Amniotic epithelial cell (primary cell): ENCODE data around the gene H19.

Experiments used
- DNase-seq: peaks from one replicate; pipeline ENCODE4 v3.0.0-alpha.2; 2010; ENCODE audit warnings: low read depth

The H19 gene

DNA sequence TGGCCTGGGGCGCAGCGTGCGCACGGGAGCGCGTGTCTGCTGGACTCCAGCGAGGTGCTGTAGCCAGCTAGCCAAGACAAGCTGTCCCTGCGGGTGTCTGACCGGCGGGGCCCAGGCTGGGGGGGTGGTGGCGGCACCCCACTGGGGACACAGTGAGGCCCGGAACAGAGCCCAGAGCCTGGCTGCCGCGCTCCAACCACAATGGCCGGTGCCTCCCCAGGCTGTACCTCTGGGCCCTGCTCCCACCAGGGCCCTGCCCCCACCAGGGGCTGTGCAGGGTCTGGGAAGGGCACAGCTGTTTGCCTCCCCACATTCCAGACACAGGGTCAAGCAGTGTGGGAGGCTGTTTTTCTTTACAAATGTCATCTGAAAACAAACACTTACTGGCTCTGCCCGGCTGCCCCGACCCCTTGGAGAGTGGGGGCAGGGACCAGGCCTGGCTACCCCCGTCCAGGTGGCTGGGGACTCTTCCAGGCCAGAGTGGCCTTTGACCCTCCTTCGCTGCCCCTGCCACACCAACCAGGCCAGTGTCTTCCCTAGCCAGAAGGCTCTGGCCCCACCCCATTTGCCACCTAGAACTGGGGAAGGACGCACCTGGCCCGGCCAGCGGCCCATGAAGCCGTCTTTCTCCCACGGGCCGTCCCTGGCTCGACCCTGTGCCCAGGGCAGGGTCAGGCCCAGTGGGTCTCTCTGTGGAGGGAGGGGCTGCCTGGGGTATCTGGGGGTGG lies 14.6 kb downstream of the H19 start:
- DNase-seq: no peak

DNA sequence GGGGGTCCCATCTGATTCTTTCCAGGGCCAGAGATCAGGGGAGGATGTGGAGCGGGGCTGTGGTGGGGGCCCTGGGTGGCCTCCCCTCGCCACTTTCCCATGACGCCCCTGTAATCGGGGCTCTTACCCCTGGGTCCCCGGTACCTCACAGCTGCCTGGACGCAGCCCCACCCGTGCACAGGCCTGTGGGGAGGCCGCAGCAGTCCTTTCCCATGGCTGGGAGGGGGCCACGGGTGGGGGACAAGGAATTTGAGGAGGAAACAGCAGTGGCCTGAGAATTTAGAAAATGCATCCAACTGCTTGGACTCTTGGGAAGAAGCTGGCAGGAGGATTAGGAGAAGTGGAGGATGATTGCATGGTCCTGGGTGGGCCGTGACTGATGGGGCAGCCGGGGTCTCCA lies 18.0 kb downstream of the H19 start:
- DNase-seq: no peak

DNA sequence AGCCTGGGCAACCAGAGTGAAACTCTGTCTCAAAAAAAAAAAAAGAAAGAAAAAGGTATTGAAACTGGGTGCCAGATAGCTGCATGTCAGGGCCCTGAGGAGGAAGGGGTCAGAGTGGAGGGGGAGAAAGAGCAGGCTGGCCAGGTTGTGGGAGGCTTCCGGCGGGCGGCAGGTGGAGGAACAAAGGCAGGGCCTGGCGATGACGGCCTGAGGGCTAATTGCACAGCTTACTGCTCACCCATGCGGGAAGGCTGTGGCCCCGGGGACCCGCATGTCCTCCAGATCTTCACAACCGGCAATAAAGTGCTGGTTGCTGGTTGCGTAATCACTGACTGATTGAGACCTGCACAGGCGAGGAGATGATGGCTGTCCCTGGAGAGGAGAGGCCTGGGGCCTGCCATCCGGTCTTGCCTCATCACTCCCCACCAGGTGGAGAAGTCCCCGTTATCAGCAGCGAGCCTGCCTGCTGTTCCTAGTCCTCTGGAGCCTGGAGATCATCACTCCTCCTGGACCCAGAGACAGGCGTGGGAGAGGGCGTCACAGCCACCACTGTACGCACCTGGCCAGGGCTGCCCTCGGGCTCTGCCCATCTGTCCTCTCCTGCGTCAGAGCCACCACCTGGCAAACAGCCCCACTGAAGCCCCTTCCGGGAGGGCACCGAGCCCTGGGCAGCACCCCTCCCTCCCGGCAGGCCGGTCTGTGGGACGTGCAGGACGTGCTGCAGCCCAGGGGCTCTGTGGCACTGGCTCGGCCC lies 18.7 kb downstream of the H19 start:
- DNase-seq: no peak

DNA sequence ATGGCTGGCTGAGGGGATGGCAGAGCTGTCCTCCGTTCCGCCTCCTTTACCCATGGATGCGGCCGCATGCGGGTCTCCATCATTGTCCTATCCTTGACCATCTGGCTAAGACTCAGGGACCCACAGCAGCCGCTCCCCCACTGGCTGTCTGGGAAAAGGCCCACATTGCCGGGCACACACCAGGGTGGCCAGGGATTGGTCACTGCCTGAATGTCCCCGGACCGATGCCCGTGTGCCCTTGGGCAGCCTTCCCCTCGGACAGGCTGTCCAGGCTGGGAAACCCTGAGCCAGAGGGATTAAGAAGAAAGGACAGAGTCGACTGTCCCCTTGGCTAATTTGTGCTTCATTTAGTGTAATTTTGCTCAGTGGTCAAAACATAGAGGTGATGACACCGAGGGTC lies 22.5 kb downstream of the H19 start:
- no peak for DNase-seq

DNA sequence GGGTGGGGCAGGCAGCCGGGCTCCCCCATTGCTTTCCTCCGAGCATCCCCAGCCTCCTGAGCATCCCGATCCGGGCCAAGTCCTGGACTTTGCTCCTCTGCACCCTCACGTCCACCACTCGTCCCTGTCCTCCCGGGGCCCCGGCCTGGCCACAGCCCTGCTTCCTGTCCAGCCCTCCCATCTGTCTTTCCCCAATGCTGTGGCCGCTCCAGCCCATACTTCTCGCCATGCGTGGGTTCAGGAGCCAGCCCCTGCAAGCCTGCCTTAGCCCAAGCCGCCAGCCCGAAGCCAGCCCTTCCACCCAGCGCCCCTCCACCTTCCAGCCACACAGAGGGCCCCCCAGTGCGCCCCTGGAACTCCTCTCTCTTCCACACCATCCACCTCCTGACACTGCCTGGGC lies 26.7 kb downstream of the H19 start:
- DNase-seq: no peak

DNA sequence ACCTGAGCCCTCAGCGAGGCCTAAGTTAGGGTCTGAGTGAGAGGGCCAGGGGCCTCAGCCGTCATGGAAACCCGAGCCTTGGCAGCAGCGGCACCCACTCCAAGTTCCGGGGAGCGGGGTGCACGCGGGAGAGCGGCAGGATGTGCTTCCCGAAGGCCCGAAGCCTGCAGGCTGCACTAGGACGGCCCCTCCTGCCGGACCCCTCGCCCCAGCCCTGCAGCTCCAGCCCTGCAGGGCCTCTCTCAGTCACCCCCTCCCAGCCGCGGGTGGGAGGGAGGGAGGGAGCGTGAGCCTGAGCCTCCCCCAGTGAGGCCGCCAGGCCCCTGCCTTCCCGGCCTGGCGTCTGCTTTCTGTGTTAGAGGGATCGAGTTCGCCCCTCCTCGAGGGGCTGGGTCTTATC lies 27.9 kb downstream of the H19 start:
- no peak for DNase-seq

DNA sequence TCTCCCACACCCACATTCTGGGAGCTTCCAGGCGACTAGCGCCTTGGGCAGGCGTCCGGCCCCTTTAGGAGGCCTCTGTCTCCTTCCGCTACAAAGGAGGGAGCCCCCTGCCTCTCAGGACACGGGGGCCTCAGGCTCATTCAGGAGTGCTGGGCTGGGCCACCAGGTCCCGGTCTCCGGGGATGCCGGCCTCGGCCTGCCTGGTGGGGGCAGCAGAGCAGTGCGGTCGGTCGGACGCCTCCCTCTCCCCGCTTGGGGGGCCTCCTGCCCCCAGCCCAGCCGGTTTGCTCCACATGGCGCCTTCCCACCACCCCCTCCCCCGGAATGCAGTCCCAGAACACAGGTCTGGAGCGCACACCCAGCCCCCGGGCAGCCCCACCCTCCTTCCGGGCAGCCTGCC lies 28.6 kb downstream of the H19 start:
- DNase-seq: no peak

DNA sequence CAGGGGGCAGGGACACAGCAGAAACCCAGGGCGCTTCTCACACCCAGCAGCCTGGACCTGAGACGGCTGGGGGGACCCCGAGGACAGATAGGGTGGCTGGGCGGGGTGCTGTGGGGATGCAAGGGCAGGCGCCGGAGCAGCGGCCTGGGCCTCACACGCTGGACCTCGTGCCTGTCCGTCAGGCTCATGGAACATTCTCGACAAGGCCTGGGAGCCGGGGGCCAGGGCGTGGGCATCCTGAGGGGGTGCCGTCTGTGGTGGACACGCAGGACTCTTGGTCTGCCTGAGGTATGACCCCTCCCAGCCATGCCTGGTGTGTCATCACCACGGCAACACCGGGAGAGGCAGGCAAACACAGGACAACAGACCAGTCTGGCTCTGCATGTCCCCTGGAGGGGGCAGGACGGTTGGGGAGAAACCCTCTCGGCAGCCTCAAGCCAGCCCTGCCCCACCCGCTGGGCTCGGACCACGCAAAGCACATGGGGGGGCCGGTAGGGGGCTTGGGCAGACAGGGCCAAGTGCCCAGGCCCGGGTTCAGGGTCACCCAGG lies 29.1 kb downstream of the H19 start:
- no peak for DNase-seq

DNA sequence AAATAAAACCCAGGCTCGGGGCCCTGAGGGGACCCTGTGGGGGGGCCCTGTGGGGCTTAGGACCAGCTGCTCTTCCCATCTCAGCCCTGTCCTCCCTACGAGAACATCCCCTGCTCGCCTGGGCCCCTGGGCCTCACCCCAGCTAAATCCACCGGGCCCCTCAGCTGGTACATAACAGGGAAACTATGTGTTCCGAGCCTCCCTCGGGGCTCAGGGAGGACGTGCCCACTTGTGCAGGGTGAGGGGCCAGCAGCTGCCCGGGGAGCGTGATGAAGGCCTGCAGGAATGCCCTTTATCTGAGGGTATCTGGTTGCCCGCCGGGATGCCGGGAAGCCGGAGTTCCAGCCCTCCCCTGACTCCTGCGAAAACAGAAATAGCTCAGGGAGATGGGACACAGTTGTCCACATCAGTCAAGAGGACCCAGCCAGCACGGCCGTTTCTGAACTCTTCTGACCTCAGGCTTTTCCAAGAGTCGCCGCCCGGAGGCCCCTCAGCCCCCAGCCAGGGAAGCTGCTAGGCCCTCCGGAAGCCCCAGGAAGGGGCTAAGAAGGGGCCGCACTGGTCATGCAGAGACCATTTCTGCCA lies 29.9 kb downstream of the H19 start:
- DNase-seq: no peak

DNA sequence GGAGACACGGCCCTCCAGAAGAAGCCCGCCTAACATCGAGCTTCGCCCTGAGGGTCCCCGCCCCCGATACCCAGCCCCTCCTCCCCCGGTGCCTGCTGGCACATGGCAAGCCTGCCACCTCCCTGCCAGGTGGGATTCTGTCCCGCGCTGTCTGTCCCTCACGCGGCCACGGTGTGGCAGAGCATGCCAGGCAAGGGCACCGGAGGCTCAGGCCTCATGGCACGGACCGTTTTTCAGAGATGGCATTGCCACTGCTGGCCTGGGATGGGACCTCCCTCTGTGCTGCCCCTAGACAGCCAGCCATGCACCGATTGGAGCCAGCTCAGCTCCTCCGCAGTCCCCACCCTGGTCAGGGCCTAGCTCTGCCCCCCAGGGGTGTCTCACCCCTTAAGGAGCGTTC lies 31.1 kb downstream of the H19 start:
- no peak for DNase-seq

DNA sequence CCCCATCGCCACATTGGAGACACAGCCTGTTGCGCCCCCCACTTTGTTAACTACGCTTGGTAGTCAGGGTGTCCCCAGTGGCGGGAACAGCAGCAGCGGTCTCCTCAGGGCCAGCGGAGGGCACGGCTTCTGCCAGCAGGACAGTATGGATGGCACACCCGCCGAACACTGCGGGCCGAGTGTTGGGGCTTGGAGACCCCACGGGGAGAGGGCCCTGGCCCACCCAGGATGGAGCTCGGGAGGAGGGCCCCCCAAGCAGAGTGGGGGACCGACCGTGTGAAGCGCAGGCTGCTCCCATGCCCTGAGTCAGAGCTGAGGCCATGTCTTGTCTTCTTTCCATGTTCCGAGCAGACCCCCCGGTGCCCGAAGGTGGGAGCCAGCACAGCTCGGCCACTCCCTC lies 32.7 kb downstream of the H19 start:
- no peak for DNase-seq

DNA sequence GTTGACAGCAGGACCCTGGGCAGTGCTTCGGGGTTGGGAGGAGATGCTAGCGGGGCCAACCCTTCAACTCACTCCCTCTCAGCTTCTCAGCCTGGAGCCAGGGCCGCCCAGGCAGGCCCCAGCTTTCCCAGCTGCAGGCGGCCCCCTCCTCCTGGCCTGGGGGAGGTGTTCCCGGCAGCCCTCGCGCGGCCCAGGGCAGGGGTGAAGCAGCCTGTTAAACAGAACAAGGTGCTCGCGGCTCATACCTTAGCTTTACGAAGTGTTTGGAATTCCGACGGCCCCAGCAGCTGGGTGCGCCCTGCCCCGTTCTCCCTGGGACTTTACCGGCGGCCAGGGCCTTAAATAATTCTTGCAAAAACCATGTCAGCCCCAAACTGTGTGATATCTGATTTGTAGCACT lies 33.3 kb downstream of the H19 start:
- no peak for DNase-seq

DNA sequence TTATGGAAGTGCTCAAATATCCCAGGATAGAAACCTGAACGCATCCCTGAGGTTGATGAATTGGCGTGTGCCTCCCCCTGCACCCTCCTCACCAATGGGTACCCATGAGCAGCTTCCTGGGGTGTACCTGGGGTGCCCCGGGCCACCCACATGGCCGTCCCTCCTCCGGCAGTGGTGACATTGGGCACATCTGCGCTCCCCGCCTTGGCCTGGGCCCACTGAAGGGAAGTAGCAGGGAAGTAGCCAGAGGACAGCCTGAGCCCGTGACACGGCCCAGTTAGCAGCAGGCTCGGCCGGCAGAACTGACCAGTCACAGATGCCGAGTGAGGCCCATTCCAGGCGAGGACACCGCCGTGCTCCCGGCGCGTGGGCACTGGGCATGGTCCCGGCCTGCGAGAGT lies 33.8 kb downstream of the H19 start:
- DNase-seq: no peak

DNA sequence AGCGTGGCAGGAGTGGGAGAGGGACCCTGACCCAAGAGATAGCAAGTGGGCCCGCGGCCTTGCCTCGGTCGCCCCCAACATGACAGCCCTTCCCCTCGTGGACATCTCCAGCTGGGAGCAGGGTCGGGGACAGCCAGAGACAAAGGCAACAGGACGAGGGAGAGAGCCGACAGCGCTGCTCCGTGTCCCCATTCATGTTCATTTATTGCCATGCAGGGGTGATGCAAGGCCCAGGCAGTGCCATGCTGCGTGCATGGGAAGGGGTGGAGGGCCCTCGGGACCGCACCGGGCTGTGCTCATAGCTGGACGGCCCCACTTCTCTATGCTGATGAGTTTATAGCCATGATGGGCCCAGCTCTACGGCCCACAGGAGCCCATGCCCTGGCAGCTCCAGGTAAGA lies 37.9 kb downstream of the H19 start:
- no peak for DNase-seq

DNA sequence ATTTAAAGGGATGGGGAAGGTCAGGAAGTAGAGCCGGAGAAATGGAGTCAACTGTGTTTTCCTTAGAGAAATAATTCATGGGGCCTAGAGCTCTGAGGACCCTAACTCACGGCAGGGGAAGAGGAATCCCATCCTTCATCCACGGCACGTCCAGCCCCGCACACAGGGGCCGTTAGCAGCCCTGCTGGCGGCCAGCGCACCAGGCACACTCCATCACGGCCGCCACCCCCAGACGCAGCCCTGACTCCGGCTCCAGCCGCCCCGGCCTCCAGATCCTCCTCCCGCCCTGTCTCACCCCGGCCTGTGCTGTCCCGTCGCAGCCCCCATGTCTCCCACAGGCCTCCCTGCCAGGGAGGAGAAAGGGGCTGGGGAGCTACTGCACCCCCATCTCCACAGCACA lies 39.3 kb downstream of the H19 start:
- no peak for DNase-seq

DNA sequence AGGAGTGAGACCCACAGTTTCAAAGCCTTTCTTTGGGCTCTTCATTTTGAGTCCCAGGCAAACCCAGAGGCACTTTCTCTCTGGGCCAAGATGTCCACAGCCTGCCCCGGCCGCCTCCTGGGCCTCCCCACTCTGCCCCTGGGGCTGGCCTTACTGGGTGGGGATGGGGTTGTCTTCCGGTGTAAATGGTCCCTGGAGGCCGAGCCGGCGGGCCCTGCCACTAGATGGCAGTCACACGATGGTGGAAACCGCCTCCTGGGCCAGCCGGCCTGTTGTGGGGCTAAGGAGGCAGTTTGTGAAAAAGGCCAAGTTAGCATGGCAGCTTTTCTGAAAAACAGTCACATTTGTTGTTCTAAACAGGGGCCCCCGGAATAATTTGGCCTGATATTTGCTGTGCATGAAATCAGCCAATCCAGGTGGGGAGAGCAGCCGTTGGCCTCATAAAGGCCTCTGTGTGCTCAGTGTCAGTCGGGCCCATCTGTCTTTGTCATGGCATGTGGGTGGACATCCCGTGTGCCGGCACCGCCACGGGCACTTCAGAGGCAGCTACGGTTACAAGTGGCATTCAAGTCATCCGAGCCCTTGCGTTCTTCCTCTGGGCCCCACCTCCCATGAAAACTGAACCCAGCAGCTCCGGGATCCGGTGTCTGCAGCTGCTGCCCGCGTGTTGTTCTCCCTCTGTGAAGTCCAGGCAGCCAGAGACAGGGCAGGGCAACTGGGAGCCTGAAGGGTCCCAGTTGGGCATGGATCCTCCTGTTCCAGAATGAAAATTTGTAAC lies 44.0 kb downstream of the H19 start:
- no peak for DNase-seq

DNA sequence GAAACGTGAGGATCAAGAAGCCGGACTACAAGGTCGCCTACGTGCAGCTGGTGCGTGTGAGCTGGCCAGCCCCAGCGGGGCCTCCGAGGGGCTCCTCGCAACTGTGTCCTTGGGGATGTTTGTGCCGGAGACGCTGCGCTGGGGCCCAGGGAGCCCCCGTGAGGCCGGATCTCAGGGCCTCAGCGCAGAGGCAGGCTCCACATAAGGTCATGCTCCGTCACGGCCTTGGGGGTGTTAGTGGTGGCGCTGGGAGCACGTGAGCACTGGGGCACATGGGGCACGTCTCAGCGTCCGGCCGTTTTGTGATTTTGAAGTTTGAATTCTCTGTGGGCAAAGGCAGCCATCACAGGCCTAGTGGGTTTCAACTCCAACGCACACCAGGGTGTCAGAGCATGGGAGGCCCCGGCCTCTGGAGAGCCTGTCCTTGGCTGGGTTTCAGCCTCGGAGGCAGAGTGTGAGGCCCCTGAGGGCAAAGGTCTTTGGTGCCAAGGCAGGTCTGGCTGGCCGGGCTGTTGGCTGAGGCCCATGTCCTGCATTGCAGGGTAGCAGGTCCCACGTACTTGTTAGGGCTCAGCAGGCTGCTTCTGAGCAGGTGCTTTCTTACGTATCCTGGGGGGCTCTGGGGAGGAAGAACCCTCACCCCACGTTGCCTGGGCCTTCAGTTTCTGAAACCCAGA lies 44.7 kb downstream of the H19 start:
- DNase-seq: no peak

DNA sequence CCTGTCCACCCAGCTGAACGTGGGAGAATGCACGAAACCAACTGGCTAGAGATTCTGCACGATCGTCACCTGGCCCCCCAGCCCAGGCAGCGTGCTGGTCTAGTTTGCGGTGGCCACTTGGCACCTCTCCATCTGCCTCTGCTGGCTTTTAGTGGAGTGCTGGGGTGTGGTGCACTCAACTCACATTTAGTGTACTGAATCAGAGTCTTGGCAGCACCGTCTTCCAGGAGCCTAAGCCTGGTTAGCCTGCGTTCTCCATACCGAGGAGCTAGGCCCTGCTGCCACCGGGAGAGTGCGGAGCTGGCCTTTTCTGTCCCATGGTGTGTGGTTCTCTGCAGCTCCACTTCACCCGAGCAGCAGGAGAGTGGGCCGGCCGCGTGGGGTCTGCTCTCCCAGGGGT lies 47.7 kb downstream of the H19 start:
- DNase-seq: no peak

DNA sequence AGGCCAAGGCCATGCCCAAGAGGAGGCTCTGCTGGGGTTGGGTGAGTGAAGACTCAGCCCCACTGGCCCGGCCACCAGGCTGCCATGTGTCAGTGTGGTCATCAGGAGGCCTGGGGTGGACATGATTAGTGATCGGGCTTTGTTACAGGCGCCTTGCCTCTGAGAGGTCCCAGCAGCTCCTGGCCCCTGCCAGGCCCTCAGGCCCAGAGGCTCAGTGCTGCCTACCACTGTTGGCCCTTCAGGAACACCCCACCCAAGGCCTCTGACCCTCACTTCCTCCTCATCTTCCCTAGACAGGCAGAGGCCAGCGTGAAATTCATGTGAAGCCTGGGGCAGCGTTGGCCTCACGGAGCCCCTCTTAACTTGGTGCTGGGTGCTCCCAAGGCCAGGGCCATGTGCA lies 48.3 kb downstream of the H19 start:
- no peak for DNase-seq

DNA sequence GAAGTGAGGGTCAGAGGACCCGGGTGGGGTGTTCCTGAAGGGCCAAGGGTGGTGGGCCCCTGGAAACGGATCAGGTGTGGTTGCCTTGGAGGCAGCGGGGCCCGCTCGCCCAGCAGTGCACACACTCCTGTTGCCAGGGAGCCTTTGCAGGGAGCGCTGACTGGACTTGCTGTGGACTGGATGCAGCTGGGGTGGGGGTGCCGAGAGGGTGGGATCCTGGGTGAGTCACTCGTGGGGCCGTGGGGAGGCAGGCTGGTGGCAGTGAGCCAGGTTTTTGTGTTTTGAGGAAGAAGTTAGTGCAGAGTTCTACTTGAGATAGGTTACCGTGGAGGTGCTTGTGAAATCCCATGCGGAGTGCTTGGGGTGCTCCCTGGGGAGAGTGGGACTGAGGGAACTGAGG lies 49.3 kb downstream of the H19 start:
- no peak for DNase-seq

DNA sequence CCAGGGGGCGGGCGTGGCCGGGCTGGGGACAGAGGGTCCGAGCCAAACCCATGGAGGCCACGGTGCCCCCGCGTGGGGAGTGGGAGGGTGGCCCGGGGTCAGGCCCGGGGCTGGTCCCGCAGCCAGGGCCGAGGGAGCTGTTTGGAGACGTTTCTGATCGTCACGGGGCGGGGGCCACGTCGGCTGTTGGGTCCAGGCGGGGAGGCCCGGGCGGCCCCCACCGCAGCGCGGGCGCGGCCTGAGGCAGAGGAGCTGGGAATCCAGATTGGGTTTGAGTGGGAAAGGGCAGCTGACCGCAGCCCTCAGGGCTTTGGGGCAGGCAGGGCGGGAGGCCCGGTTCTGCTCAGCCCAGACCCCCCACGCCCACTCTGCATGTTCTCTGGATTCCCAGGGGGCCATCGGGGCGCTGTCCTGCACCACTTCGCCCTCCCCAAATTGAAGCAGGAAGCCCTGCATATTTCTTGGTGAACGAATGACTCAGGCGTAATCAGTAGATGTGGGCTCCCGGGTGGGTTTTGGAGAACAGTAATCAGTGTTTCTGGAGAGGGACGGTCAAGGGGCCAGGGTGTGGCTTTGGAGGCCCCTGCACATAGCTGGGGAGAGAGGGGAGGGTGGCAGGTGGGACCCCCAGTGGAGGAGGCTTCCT lies 49.9 kb downstream of the H19 start:
- no peak for DNase-seq
